Measurements from ENCODE around the gene ZIC1.

The ZIC1 gene

GRCh38 chr3:147380977-147381376, 28.2 kb upstream of the ZIC1 start:
- DNase-seq, result no peak

GRCh38 chr3:147381596-147381995, 27.6 kb upstream of the ZIC1 start:
- no peak for DNase-seq

- DNase-seq, result no peak
These were observed 25.5 kb upstream of the ZIC1 start for GRCh38 chr3:147383617-147384016.

- no peak for DNase-seq
These were observed 24.7 kb upstream of the ZIC1 start for GRCh38 chr3:147384210-147385058.

GRCh38 chr3:147385059-147386012, 23.8 kb upstream of the ZIC1 start:
- DNase-seq, result no peak

- no peak for DNase-seq
These were observed 21.8 kb upstream of the ZIC1 start for GRCh38 chr3:147387291-147387884.

GRCh38 chr3:147387885-147388699, 21.1 kb upstream of the ZIC1 start:
- no peak for DNase-seq

- DNase-seq, result no peak
These were observed 20.2 kb upstream of the ZIC1 start for GRCh38 chr3:147388700-147389580.

- DNase-seq, result no peak
These were observed 19.4 kb upstream of the ZIC1 start for GRCh38 chr3:147389717-147390116.

- no peak for DNase-seq
These were observed 18.3 kb upstream of the ZIC1 start for GRCh38 chr3:147390589-147391569.

GRCh38 chr3:147391781-147392624, 17.2 kb upstream of the ZIC1 start:
- DNase-seq, result no peak

GRCh38 chr3:147392625-147392946, 16.6 kb upstream of the ZIC1 start:
- no peak for DNase-seq

GRCh38 chr3:147393261-147393942, 15.8 kb upstream of the ZIC1 start:
- no peak for DNase-seq

GRCh38 chr3:147393943-147394883, 15.0 kb upstream of the ZIC1 start:
- DNase-seq, result no peak

GRCh38 chr3:147394884-147395225, 14.3 kb upstream of the ZIC1 start:
- no peak for DNase-seq

GRCh38 chr3:147395899-147396711, 13.1 kb upstream of the ZIC1 start:
- no peak for DNase-seq

- DNase-seq, result no peak
These were observed 12.5 kb upstream of the ZIC1 start for GRCh38 chr3:147396712-147397046.
